ENCODE results near the gene BBS9.
"Not testable (repeated sequence)": the region's sequence is repeated elsewhere in the genome, so short reads cannot be mapped to it uniquely, and the experiment has no call there.

The BBS9 gene

GRCh38 chr7:33278095-33278494 lies 148.7 kb downstream of the BBS9 start:
- no peak for DNase-seq (ENCODE audit: low read depth)

DNA sequence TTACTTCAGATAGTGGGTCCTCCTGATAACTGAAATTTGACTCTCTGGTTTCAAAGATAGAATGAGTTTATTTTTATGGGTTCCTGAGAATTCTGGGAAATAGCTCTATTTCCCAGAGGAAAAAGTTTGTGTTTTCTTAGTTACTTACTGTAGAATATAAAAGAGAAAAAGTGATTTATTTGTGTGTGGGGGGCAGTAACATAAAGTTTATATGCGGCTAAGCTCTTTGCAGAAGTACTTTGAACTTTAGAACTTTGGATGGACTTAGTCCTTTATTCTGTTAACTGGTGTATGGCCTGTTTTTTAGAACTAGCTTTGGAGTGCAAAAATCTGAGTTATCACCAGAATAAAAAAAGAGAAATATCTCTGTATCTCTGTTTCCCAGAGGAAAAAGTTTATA lies 157.1 kb downstream of the BBS9 start:
- DNase-seq (ENCODE audit: low read depth), result no peak

GRCh38 chr7:33287738-33288137 lies 158.4 kb downstream of the BBS9 start:
- no peak for DNase-seq (ENCODE audit: low read depth)

- no peak for DNase-seq (ENCODE audit: low read depth)
Measured at GRCh38 chr7:33298848-33299247, 169.5 kb downstream of the BBS9 start.

DNA sequence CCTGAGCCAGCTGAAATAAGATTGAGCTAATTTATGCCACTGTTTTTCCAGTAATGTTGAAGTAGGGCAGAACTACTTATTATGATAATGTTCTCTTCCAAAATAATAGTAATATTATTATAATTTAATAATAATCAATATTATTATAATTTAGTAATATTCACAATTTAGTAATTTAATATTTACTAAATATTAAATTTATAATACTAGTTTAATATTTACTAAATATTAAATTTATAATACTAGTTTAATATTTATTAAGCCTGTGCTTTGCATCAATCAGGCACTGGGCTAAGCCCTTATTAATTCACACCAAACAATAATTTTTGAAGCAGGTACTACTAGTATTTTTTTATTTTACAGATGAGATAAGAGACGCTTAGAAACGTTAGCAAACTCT lies 170.1 kb downstream of the BBS9 start:
- DNase-seq (ENCODE audit: low read depth), result no peak

DNA sequence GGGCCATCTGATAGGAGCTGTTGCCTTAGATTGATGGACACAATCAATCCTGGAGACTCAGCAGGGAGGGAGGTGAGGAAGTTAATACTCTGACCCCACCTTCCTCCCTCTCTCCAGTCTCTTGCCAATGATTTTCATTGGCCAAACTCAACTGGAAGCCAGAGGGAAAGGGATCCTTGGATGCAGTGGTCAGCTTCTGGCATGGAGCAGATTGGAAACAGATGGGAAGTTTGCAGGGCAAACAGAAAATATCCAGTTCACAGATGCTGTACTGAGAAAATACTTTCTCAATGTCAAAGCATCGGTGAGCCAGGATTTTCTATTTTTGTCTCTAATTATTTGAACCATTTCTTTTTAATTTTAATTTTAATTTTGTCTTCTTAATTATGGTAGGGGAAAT lies 170.8 kb downstream of the BBS9 start:
- no peak for DNase-seq (ENCODE audit: low read depth)

DNA sequence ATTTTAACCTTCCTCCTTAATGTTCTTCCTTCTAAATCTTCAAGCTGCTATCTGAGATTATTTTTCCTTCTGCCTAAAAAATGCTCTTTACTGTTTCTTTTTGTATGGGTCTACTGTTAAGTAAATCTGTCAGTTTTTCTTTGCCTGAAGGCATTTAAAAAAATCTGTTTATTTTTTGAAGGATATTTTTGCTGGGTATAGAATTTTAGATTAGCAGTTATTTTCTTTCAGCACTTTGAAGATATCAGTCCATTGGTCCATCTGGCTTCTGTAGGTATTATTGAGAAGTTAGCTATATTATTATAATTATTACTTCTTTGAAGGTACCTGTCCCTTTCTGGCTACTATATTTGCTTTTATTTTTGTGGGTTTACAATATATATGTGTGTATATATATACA lies 171.4 kb downstream of the BBS9 start:
- no peak for DNase-seq (ENCODE audit: low read depth)

DNA sequence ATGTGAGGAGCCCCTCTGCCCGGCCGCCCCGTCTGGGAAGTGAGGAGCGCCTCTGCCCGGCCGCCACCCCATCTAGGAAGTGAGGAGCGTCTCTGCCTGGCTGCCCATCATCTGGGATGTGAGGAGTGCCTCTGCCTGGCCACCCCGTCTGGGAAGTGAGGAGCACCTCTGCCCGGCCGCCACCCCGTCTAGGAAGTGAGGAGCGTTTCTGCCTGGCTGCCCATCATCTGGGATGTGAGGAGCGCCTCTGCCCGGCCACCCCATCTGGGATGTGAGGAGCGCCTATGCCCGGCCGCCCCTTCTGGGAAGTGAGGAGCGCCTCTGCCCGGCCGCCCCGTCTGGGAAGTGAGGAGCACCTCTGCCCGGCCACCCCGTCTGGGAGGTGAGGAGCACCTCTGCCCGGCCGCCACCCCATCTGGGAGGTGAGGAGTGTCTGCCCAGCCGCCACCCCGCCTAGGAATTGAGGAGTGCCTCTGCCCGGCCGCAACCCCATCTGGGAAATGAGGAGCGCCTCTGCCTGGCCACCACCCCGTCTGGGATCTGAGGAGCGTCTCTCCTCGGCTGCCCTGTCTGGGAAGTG lies 174.7 kb downstream of the BBS9 start:
- not testable (repeated sequence) for DNase-seq (ENCODE audit: low read depth)

DNA sequence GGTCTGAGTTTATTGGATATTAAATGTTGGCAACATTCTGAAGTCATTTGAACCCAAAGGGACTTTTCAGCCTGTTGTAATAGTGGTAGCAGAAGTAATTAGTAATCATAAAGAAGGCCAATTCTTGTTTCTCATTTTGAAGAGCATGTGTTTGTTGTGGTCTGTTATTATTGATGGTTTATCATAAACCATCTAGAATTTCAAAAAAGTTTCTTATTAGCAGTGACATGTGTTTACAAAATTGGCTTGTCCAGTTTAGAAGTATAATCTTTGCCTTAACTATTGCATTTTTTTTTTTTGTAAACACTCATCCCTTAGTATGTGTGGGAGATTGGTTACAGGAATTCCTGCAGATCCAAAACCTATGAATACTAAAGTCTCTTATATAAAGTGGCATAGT lies 177.8 kb downstream of the BBS9 start:
- no peak for DNase-seq (ENCODE audit: low read depth)

DNA sequence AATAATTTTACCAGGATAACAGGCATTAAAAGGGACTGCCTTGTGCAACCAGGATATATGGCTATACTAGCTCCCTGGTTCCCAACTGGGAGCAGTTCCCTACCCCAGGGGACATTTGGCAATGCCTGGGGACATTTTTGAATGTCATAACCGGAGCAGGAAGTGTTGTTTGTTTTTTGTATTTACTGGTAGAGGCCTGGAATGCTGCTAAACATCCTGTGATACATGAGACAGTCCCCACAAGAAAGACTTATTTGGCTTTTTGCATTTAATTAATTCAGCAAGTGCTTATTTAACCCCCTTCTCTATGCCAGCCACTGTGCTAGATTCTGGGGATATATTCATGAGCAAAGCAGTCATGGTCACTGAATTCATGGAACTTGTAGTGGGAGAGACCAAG lies 181.2 kb downstream of the BBS9 start:
- no peak for DNase-seq (ENCODE audit: low read depth)

GRCh38 chr7:33325754-33326484 lies 196.6 kb downstream of the BBS9 start:
- DNase-seq (ENCODE audit: low read depth), result no peak

GRCh38 chr7:33326485-33326848 lies 197.1 kb downstream of the BBS9 start:
- DNase-seq (ENCODE audit: low read depth), result no peak

- no peak for DNase-seq (ENCODE audit: low read depth)
Measured at GRCh38 chr7:33327427-33327826, 198.1 kb downstream of the BBS9 start.

- no peak for DNase-seq (ENCODE audit: low read depth)
Measured at GRCh38 chr7:33334349-33334748, 205.0 kb downstream of the BBS9 start.

- no peak for DNase-seq (ENCODE audit: low read depth)
Measured at GRCh38 chr7:33336820-33337219, 207.5 kb downstream of the BBS9 start.

DNA sequence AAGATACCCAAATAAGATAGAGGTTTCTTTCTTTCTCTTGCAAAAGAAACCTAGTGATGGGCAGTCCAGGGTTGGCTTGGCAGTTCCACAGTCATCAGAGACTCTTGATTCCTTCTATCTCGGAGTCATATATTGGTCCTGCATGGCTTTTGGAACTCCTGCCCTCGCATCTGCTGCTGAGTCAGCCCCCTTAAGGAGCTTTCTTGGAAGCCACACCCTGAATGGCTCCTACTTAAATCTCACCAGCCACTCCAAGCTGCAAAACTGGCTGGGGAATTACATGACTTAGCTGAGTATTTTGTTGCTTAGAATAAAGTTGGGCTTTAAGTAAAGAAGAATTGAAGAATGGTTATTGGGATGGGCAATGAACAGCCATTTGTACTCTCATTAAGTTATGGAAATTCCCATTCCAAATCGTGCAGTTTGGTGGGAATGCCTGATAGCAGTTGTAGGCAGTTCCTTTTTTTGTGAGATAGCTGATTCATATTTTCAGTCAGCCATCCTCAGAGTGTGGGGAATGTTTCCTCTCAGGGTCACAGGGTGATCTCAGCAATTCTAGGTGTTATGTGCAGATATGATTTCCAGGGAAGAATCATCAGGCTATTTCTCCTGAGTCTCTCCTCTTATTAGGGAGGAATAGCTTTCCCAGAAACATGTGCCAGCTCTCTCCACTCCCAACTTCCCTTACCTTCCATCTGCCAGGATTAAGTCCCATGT lies 209.9 kb downstream of the BBS9 start:
- DNase-seq (ENCODE audit: low read depth), result no peak

GRCh38 chr7:33346055-33346454 lies 216.7 kb downstream of the BBS9 start:
- no peak for DNase-seq (ENCODE audit: low read depth)

- DNase-seq (ENCODE audit: low read depth), result no peak
Measured at GRCh38 chr7:33350577-33350976, 221.2 kb downstream of the BBS9 start.

DNA sequence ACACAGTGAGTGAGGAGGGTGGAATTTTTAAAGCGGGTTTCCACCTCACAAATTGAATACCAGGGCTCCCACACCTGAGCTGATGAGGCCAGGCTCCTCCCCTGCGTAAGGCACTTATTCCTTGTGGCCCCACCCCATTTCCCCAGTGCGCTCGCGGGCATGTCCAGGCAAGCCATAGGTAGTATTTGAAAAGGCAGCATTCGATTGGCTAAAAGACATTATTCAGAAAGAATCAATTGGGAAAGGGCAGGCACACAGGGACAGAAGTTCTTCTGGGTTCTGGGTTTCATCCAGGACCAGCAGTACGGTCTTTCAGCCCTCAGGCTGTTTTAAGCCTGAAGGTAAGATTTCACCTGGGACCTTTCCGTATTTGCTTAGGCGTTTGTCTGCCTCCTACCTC lies 222.3 kb downstream of the BBS9 start:
- no peak for DNase-seq (ENCODE audit: low read depth)

GRCh38 chr7:33354201-33354600 lies 224.8 kb downstream of the BBS9 start:
- no peak for DNase-seq (ENCODE audit: low read depth)

DNA sequence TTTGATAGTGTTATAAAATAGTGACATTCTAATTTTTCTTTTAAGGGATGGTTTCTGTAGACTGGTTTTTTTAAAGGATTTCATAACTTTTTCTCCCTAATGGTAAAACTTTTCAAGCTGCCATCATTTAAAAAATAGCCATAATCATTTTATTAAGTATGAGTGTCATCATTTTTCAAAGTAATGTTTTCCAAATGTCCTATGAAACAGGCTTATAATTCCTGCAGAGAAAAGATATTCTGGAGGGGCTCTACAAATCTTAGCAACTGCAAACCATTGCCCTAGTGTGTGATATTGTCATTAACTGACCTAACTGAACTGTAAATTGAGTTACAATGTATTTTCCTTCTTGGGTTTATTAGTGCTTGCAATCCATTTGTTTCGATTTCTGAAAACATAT lies 226.0 kb downstream of the BBS9 start:
- DNase-seq (ENCODE audit: low read depth), result no peak

- DNase-seq (ENCODE audit: low read depth), result no peak
Measured at GRCh38 chr7:33356336-33356735, 227.0 kb downstream of the BBS9 start.

DNA sequence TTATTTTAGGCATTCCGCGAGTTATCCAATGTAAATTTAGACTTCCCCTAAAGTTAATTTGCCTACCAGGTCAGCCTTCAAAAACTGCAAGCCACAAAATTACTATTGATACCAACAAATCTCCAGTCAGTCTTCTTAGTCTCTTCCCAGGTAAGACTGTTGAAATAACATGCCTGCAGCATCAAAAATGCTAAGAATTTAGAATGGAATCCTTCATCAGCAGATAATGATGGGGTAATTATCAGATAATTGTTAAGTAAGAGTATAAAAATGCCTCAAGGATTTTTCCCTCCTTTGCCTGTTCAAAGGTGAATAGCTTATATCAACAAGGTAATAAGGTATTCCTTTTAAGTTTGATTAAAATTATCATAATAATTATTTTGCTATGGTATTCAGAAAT lies 228.5 kb downstream of the BBS9 start:
- no peak for DNase-seq (ENCODE audit: low read depth)

DNA sequence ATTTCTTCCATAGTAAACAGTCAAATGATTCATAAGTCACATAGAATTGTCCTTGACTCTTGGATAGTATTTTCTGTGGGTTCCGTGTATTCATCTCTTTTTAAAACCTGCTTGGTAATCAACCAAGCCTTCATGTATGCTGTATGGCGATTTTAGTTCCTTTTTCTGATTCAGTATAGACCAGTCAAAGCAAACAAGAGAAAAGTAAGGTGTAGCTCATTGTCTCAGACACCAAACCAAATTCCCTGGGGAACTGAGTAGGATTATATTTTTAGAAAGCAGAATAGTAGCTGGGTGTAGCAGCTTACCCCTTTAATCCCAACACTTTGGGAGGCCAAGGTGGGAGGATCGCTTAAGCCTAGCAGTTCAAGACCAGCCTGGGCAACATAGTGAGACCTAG lies 240.5 kb downstream of the BBS9 start:
- no peak for DNase-seq (ENCODE audit: low read depth)

All from activated T-helper 1 cell treated with Interleukin-2 at 50 U/mL for 16 hours (primary cell).